Esophagus muscularis mucosa (tissue), 4 donors: ENCODE data around the gene SMIM24. TPM values are rescaled to one million over a fixed set of nuclear protein-coding genes. Genes with fewer than 3 reads are reported as not detected.

ENCODE experiments used
- DNase-seq: peaks from one replicate; pipeline ENCODE4 v3.0.0-alpha.2; 2017; ENCODE audit errors: extremely low spot score
- H3K27ac ChIP-seq, 4 donors: fragments of 200-600 bp; sonication (generic); replicated peaks in 1 of 4; 1 replicate in 3 of 4; 2 replicates in 1 of 4; pipeline ENCODE4 v1.5.1; 2016 to 2019; ENCODE audit warnings: mild to moderate bottlenecking in 1 of 4
- H3K27me3 ChIP-seq, 4 donors: fragments of 200-600 bp; sonication (generic); one replicate each; pipeline versions ENCODE4 v1.5.1 to v1.6.0; 2016 to 2019
- H3K36me3 ChIP-seq, 4 donors: fragments of 200-600 bp; sonication (generic); one replicate each; pipeline ENCODE4 v1.5.1; 2016 to 2019
- H3K4me1 ChIP-seq, 4 donors: fragments of 200-600 bp; sonication (generic); one replicate each; pipeline ENCODE4 v1.5.1; 2016 to 2019
- H3K4me3 ChIP-seq, 4 donors: fragments of 200-600 bp; sonication (generic); 1 replicate in 2 of 4; 2 replicates in 2 of 4; pipeline ENCODE4 v1.5.1; 2016 to 2019; ENCODE audit warnings: mild to moderate bottlenecking in 4 of 4, moderate library complexity in 1 of 4
- H3K9me3 ChIP-seq, 4 donors: fragments of 200-600 bp; sonication (generic); 1 replicate in 3 of 4; 2 replicates in 1 of 4; pipeline ENCODE4 v1.5.1; 2016 to 2019
- EP300 ChIP-seq: sonication (generic); formaldehyde crosslinking; IDR thresholded peaks from one replicate; pipeline ENCODE4 v1.6.1; 2017; ENCODE audit warnings: antibody characterized with exemption
- POLR2A ChIP-seq: fragments of 450-650 bp; IDR thresholded peaks from one replicate; pipeline ENCODE4 v1.6.1; 2017; ENCODE audit warnings: antibody characterized with exemption, moderate library complexity, mild to moderate bottlenecking, low read depth
- POLR2AphosphoS5 ChIP-seq, 2 donors: sonication (generic); formaldehyde crosslinking; IDR thresholded peaks; one replicate each; pipeline ENCODE4 v1.6.1; 2017; ENCODE audit warnings: antibody characterized with exemption in 2 of 2
- WGBS: methylation state at CpG from one replicate; pipeline ENCODE4 v1.1.5; 2018; 5-methylcytosine and 5-hydroxymethylcytosine counted together
- intact Hi-C: fragments of 100-400 bp; cut with DNase I; formaldehyde crosslinking; loops from one replicate; pipeline ENCODE4 v1.15.1; 2023
- total RNA-seq, 4 donors: library from RNA; depleted of rRNA; stranded (reverse); fragments of >200 nt; gene quantifications; one replicate each; pipeline versions ENCODE4 v1.1.0 to v1.2.1, GENCODE V29; 2016
- TF ChIP-seq, protein P1 (sequence below), 3 experiments: fragments of 200-600 bp in 2 of 3; fragments of 450-650 bp in 1 of 3; sonication (generic) in 2 of 3; IDR thresholded peaks; one replicate each; pipeline ENCODE4 v1.5.1; 2017 to 2019; ENCODE audit warnings: antibody characterized with exemption in 3 of 3, mild to moderate bottlenecking in 2 of 3, moderate library complexity in 1 of 3

The SMIM24 gene
- total RNA-seq, 4 donors from 2014 or later = not detected

DNA sequence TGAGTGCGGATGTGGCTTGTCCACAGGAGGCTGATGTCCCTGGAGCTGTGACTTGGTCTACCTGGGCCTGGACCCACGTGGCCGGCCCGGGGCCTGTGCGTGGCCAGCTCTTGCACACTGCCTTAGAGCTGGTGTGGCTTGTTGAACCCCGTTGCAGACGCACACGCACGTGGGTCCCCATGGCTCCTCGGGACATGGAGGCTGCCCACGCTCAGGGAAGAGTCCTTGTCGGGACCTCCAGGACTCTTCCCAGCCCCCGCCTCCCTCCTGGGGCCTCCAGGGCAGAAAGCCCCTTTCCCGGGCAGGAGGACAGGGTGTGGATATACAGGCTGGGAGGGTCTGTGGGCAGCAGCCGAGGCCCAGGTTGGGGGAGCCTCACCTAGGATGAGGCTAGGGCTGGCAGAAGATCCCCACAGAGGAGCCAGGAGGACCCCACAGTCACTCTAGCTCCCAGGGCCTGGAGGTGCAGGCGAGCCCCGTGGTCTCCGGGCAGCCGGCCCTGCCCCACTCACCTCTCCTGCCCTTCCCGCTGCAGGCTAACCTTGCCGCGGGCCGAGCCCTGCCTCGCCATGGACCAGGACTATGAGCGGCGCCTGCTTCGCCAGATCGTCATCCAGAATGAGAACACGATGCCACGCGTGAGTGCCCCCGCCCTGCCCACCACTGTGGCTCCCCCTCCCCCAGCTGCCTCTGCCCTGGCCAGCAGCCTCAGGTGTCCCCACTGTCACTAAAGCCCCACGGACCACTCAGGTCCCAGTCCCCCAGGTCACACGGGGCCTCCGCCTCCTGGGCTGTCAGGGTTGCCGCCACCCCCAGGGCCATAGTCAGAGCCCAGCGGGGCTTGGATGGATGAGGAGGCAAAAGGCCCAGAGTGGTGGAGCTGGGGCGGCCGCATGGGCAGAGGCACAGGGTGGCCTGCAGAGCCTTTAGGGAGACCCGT lies 42.4 kb upstream of the SMIM24 start:
- H3K4me3 ChIP-seq = no peak overlapping the region
- no peak for TF ChIP-seq POLR2AphosphoS5 (IDR thresholded peaks at IDR 0.05)
- TF ChIP-seq, protein P1, sequence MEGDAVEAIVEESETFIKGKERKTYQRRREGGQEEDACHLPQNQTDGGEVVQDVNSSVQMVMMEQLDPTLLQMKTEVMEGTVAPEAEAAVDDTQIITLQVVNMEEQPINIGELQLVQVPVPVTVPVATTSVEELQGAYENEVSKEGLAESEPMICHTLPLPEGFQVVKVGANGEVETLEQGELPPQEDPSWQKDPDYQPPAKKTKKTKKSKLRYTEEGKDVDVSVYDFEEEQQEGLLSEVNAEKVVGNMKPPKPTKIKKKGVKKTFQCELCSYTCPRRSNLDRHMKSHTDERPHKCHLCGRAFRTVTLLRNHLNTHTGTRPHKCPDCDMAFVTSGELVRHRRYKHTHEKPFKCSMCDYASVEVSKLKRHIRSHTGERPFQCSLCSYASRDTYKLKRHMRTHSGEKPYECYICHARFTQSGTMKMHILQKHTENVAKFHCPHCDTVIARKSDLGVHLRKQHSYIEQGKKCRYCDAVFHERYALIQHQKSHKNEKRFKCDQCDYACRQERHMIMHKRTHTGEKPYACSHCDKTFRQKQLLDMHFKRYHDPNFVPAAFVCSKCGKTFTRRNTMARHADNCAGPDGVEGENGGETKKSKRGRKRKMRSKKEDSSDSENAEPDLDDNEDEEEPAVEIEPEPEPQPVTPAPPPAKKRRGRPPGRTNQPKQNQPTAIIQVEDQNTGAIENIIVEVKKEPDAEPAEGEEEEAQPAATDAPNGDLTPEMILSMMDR (IDR thresholded peaks at IDR 0.05) = no peak
- TF ChIP-seq EP300 = no peak
- no peak for TF ChIP-seq POLR2A
- H3K36me3 ChIP-seq = peaks cover 42 to 75% (median 62%) of the 10 kb centered on the region in 4 donors
- H3K9me3 ChIP-seq = no peaks in the 10 kb centered on the region
- no peak overlapping the region for H3K27ac ChIP-seq
- DNase-seq = no peak
- peaks cover 0 to 23% (median 11%) of the 10 kb centered on the region in 4 donors for H3K4me1 ChIP-seq
- no peaks in the 10 kb centered on the region for H3K27me3 ChIP-seq
- WGBS = 96% methylated on average over 5 of the region's 40 CpGs
- intact Hi-C loops = no loop called here

DNA sequence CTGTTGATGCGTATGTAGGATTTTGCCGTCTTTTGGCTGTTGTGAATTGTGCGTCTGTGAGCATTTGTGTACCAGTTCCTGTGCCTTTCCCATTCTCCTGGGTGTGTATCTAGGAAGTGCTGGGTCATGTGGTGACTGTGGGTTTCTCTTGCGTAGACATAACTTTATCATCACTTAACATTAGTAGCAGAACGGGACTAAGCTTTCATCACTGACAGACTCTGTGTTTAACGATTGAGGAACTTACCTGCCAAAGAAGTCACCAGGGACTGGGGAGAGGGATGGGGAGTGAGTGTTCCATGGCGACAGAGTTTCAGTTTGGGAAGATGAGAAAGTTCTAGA lies 40.8 kb upstream of the SMIM24 start:
- no peak overlapping the region for H3K27ac ChIP-seq
- no peak for DNase-seq
- TF ChIP-seq POLR2AphosphoS5 (IDR thresholded peaks at IDR 0.05) (no peak), EP300 (no peak), POLR2A (no peak)
- TF ChIP-seq, protein P1 (IDR thresholded peaks at IDR 0.05) = no peak
- no peak overlapping the region for H3K4me3 ChIP-seq
- intact Hi-C loops = no loop called here
- peaks cover 25 to 59% (median 46%) of the 10 kb centered on the region in 4 donors for H3K36me3 ChIP-seq
- H3K27me3 ChIP-seq = no peaks in the 10 kb centered on the region
- WGBS = 80% methylated on average over 7 of the region's 7 CpGs
- H3K4me1 ChIP-seq = peaks cover 0 to 39% (median 25%) of the 10 kb centered on the region in 4 donors
- H3K9me3 ChIP-seq = no peaks in the 10 kb centered on the region

DNA sequence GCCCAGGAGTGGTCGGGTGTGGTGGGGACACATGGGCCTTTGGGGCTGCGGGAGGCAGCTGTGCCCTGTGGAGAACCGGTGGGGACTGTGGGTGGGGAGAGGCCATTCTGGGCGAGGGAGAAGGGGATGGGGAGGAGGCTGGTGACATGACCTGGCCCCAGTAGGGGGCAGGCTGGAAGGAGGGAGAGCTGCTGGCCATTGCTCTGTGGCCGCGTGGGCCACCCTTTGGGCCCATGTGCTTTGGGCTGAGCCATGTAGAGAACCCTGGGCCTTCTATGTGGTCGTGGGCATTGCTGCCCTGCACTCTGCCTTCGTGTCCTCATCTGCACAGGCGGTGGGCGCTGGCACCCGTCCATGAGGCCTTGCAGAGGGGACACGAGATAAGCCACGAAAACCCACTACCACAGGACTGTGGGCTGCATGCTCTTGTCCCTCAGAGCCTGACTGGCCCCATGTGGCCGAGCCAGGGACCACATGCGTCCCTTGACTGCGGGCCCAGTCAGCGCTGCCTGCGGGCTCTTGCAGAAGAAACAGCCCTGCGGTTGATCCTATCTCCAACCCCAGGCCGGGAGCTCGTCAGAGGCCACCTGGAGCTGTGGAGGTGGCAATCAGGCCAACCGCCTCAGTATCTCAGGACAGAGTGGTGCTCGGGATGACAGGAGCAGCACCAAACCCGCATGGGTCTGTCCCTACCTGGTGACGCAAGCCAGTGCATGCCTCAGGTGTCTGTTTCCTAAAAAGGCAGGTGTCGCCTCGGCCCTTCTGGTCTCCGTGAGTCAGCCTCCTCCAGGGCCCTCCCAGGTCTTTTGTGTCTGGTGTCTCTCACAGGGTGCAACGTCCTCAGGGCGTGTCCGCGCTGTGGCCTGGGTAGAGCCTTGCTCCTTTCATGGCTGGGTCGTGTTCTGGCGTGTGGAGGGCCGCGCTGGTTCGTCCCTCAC lies 40.1 kb upstream of the SMIM24 start:
- H3K36me3 ChIP-seq = peaks cover 20 to 53% (median 41%) of the 10 kb centered on the region in 4 donors
- H3K4me1 ChIP-seq = peaks cover 0 to 45% (median 32%) of the 10 kb centered on the region in 4 donors
- H3K9me3 ChIP-seq = no peaks in the 10 kb centered on the region
- no peaks in the 10 kb centered on the region for H3K27me3 ChIP-seq
- TF ChIP-seq, protein P1 (IDR thresholded peaks at IDR 0.05) = no peak
- no peak for TF ChIP-seq POLR2A
- TF ChIP-seq POLR2AphosphoS5 (IDR thresholded peaks at IDR 0.05) = no peak
- TF ChIP-seq EP300 = no peak
- no peak overlapping the region for H3K4me3 ChIP-seq
- no peak for DNase-seq
- 84% methylated on average over 25 of the region's 37 CpGs for WGBS
- no peak overlapping the region for H3K27ac ChIP-seq
- intact Hi-C loops = no loop called here

DNA sequence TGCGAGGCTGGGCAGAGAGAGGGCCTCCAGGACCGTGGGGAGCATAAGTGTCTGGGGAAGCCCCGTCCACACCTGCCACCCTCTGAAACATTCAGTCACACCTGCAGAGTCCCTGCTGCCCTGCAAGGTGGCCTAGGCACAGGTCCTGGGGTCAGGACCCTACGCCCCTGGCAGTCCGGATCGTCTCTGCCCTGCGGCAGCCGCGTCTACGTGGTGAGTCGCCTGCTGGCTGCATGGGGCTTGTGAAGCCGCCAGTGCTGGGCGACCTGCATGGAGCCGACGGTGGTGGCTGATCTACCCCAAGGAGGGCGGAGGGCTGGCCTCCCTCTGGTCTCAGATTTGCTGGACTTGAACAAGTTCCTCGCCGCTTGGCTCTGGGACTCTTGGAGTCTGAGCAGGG lies 38.8 kb upstream of the SMIM24 start:
- Histone ChIP-seq H3K36me3 (peaks cover 15 to 47% (median 32%) of the 10 kb centered on the region in 4 donors), H3K4me1 (peaks cover 0 to 54% (median 38%) of the 10 kb centered on the region in 4 donors), H3K27ac (no peak overlapping the region), H3K27me3 (no peaks in the 10 kb centered on the region), H3K9me3 (no peaks in the 10 kb centered on the region), H3K4me3 (no peak overlapping the region)
- no peak for DNase-seq
- 81% methylated on average over 14 of the region's 18 CpGs for WGBS
- intact Hi-C loops = no loop called here
- TF ChIP-seq, protein P1 (IDR thresholded peaks at IDR 0.05) = no peak
- TF ChIP-seq POLR2A (no peak), EP300 (no peak), POLR2AphosphoS5 (IDR thresholded peaks at IDR 0.05) (no peak)
